Measurements from ENCODE around the gene PLD1. TPM values are rescaled to one million over a fixed set of nuclear protein-coding genes. Genes with fewer than 3 reads are reported as not detected.

Gene PLD1
- total RNA-seq, 6 donors from 2014 or later = 11.2 to 47.1 (median 15.6) TPM

DNA sequence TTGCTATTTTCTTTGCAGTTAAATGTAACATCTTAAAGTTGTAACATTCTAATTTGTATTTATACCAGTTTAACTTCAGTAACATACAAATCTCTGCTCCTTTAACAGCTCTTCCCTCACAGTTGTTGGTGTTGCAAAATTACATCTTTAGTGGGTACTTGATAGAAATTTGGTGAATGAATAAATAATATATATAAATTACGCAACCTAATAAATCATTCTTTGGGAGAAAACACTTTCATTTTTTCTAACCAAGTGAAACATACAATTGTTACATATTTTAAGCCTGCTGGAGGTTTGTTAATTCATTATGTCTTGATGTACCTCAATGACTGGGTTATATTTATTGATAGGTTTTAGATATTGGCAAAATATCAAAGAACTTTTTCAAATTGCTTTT is 118.8 kb downstream of the PLD1 start:
- Histone ChIP-seq H3K27ac (no peak overlapping the region), H3K9me3 (no peaks in the 10 kb centered on the region), H3K27me3 (no peaks in the 10 kb centered on the region), H3K4me1 (no peaks in the 10 kb centered on the region), H3K36me3 (no peaks in the 10 kb centered on the region), H3K4me3 (no peak overlapping the region)
- DNase-seq (no peak), ATAC-seq (ENCODE audit: low FRiP score in 2 of 2) (no peak)
- WGBS, 2 donors = 97 to 100% methylated on average over 1 of the region's 1 CpG
- TF ChIP-seq EP300 (IDR thresholded peaks at IDR 0.05) (no peak), POLR2A (IDR thresholded peaks at IDR 0.05) (no peak)
- TF ChIP-seq, protein P1, sequence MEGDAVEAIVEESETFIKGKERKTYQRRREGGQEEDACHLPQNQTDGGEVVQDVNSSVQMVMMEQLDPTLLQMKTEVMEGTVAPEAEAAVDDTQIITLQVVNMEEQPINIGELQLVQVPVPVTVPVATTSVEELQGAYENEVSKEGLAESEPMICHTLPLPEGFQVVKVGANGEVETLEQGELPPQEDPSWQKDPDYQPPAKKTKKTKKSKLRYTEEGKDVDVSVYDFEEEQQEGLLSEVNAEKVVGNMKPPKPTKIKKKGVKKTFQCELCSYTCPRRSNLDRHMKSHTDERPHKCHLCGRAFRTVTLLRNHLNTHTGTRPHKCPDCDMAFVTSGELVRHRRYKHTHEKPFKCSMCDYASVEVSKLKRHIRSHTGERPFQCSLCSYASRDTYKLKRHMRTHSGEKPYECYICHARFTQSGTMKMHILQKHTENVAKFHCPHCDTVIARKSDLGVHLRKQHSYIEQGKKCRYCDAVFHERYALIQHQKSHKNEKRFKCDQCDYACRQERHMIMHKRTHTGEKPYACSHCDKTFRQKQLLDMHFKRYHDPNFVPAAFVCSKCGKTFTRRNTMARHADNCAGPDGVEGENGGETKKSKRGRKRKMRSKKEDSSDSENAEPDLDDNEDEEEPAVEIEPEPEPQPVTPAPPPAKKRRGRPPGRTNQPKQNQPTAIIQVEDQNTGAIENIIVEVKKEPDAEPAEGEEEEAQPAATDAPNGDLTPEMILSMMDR (IDR thresholded peaks at IDR 0.05) = no peak

DNA sequence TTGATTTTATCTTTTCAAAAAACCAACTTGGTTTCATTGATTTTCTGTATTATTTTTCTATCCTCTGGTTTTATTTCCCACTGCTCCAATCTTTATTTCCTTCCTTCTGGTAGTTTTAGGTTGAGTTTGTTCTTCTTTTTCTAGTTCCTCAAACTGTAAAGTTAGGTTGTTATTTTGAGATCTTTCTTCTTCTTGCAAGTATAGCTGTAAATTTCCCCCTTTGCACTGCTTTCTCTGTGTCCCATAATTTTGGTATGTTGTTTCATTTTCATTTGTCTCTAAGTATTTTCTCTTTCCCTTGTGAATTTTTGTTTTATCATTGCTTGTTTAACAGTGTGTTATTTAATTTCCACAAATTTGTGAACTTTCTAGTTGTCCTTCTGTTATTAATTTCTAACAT is 120.0 kb downstream of the PLD1 start:
- no peaks in the 10 kb centered on the region for H3K4me1 ChIP-seq
- no peaks in the 10 kb centered on the region for H3K9me3 ChIP-seq
- TF ChIP-seq, protein P1 (IDR thresholded peaks at IDR 0.05) = no peak
- TF ChIP-seq EP300 (IDR thresholded peaks at IDR 0.05) = no peak
- no peak for TF ChIP-seq POLR2AphosphoS5 (IDR thresholded peaks at IDR 0.05)
- no peak for TF ChIP-seq POLR2A (IDR thresholded peaks at IDR 0.05)
- H3K27me3 ChIP-seq = no peaks in the 10 kb centered on the region
- H3K4me3 ChIP-seq = no peak overlapping the region
- no peak overlapping the region for H3K27ac ChIP-seq
- no peak for ATAC-seq (ENCODE audit: low FRiP score in 2 of 2)
- DNase-seq = no peak
- no peaks in the 10 kb centered on the region for H3K36me3 ChIP-seq

DNA sequence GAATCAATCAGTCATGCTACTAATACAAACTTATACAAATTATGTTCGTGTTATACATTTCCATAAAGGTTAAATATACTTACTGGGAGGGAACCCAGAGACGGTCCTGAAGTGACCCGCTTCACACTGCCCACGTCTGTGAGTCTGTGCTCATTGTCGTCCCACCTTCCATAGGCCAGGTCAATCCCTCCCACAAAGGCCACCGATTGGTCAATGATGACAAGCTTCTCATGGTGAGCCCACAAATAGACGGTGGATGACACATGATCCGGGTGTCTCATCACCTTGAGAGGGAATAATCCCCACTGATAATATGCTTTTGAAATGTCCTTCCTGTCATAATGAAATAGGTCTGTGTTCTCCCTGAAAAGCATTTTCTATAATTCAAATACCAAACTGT is 121.7 kb downstream of the PLD1 start:
- ATAC-seq (ENCODE audit: low FRiP score in 2 of 2) = no peak
- Histone ChIP-seq H3K9me3 (no peaks in the 10 kb centered on the region), H3K36me3 (no peaks in the 10 kb centered on the region), H3K27me3 (no peaks in the 10 kb centered on the region), H3K4me1 (no peaks in the 10 kb centered on the region), H3K27ac (no peak overlapping the region), H3K4me3 (no peak overlapping the region)
- TF ChIP-seq POLR2A (IDR thresholded peaks at IDR 0.05) (no peak), POLR2AphosphoS5 (IDR thresholded peaks at IDR 0.05) (no peak), EP300 (IDR thresholded peaks at IDR 0.05) (no peak)
- TF ChIP-seq, protein P1 (IDR thresholded peaks at IDR 0.05) = no peak
- 83 to 84% methylated on average over 8 of the region's 8 CpGs for WGBS, 2 donors
- no peak for DNase-seq

DNA sequence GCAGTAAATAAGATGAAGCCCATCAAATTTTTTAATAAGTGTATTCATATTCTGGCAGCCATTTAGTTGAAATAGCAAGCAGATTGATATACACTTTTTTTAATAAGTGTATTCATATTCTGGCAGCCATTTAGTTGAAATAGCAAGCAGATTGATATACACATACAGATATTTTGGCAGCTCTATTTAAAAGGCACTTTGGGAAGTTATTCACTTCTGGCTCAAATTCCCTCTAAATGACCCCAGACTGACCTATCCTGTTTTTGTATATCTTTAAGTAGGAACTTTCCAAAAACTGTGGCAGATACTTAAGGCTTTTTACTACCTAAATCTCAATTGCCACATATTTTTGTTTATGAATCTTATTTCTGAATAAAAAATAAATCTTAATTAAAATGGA is 122.3 kb downstream of the PLD1 start:
- Histone ChIP-seq H3K4me1 (no peaks in the 10 kb centered on the region), H3K4me3 (no peak overlapping the region), H3K36me3 (no peaks in the 10 kb centered on the region), H3K27ac (no peak overlapping the region), H3K27me3 (no peaks in the 10 kb centered on the region), H3K9me3 (no peaks in the 10 kb centered on the region)
- DNase-seq (no peak), ATAC-seq (ENCODE audit: low FRiP score in 2 of 2) (no peak)
- TF ChIP-seq POLR2AphosphoS5 (IDR thresholded peaks at IDR 0.05) (no peak), EP300 (IDR thresholded peaks at IDR 0.05) (no peak), POLR2A (IDR thresholded peaks at IDR 0.05) (no peak)
- TF ChIP-seq, protein P1 (IDR thresholded peaks at IDR 0.05) = no peak

DNA sequence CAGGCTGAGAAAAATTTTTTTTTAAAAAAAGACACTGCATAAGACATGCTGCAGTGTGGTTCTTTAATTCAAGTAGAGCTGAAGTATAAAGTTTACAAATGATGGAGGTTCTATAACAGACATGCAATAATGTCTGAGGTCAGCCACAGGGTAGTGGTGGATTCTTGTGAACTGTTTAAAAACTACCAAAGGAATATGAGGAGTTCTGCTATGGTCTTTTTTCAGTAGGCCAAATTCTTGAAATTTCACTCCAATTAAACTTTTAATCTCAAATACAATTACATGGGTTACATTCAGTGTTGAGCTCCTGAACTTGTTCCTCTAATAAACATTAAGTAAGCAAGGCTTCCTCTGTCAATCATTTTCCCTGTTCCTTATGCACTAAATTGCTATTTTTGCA is 122.7 kb downstream of the PLD1 start:
- H3K27ac ChIP-seq = no peak overlapping the region
- H3K4me1 ChIP-seq = no peaks in the 10 kb centered on the region
- DNase-seq = no peak
- no peaks in the 10 kb centered on the region for H3K9me3 ChIP-seq
- TF ChIP-seq EP300 (IDR thresholded peaks at IDR 0.05) (no peak), POLR2A (IDR thresholded peaks at IDR 0.05) (no peak), POLR2AphosphoS5 (IDR thresholded peaks at IDR 0.05) (no peak)
- TF ChIP-seq, protein P1 (IDR thresholded peaks at IDR 0.05) = no peak
- no peaks in the 10 kb centered on the region for H3K27me3 ChIP-seq
- no peak overlapping the region for H3K4me3 ChIP-seq
- no peak for ATAC-seq (ENCODE audit: low FRiP score in 2 of 2)
- H3K36me3 ChIP-seq = no peaks in the 10 kb centered on the region
